Endodermal cell (in vitro differentiated cells): ENCODE results near the gene RAB6A. TPM values are rescaled to one million over a fixed set of nuclear protein-coding genes. Genes with fewer than 3 reads are reported as not detected.
A peak's percentile ranks its signal among the peaks of the same experiment; 100 is the strongest.

Source experiments
- DNase-seq: peaks from one replicate; pipeline ENCODE4 v3.0.0-alpha.2; 2017
- H3K27ac ChIP-seq: 2 replicates; pipeline ENCODE4 v1.5.1; 2013; ENCODE audit warnings: mild to moderate bottlenecking, low read depth, low read length, moderate library complexity
- H3K27me3 ChIP-seq: 2 replicates; pipeline ENCODE4 v1.6.1; 2013; ENCODE audit warnings: mild to moderate bottlenecking, low read length, moderate library complexity; ENCODE audit not compliant: insufficient read depth, control insufficient read depth, poor library complexity, severe bottlenecking
- H3K36me3 ChIP-seq: 2 replicates; pipeline ENCODE4 v1.7.0; 2013; ENCODE audit warnings: mild to moderate bottlenecking, low read length, moderate library complexity; ENCODE audit not compliant: control insufficient read depth, insufficient read depth
- H3K4me1 ChIP-seq: one replicate; pipeline ENCODE4 v1.7.0; 2013; ENCODE audit warnings: low read length; ENCODE audit not compliant: control insufficient read depth, insufficient read depth
- H3K4me3 ChIP-seq: 2 replicates; pipeline ENCODE4 v1.5.1; 2013; ENCODE audit warnings: mild to moderate bottlenecking, low read length, moderate library complexity
- H3K9ac ChIP-seq: 2 replicates; pipeline ENCODE4 v1.6.1; 2013; ENCODE audit warnings: mild to moderate bottlenecking, low read length, moderate library complexity; ENCODE audit not compliant: poor library complexity, severe bottlenecking; ENCODE audit errors: extremely low read depth
- H3K9me3 ChIP-seq: 2 replicates; pipeline ENCODE4 v1.6.1; 2013; ENCODE audit warnings: mild to moderate bottlenecking, low read length, moderate library complexity; ENCODE audit not compliant: control insufficient read depth
- H3K27ac Mint-ChIP-seq: 2 replicates; pipeline ENCODE4 v1.8.0; 2020; ENCODE audit warnings: mixed read lengths
- H3K27me3 Mint-ChIP-seq: 2 replicates; pipeline ENCODE4 v1.8.0; 2021; ENCODE audit warnings: mild to moderate bottlenecking, mixed read lengths; ENCODE audit not compliant: insufficient read depth
- H3K36me3 Mint-ChIP-seq: 2 replicates; pipeline ENCODE4 v1.8.0; 2020; ENCODE audit warnings: low read depth, mixed read lengths
- H3K4me1 Mint-ChIP-seq: 2 replicates; pipeline ENCODE4 v1.8.0; 2020; ENCODE audit warnings: mixed read lengths
- H3K4me3 Mint-ChIP-seq: 2 replicates; pipeline ENCODE4 v1.8.0; 2020; ENCODE audit warnings: mild to moderate bottlenecking, moderate library complexity, mixed read lengths
- H3K9me3 Mint-ChIP-seq: 2 replicates; pipeline ENCODE4 v1.8.0; 2020; ENCODE audit warnings: mild to moderate bottlenecking, mixed read lengths
- CTCF ChIP-seq: fragments of 200-600 bp; sonication (generic); conservative IDR thresholded peaks from 2 replicates; pipeline ENCODE4 v1.5.0; 2021; ENCODE audit warnings: antibody characterized with exemption, mild to moderate bottlenecking
- whole genome bisulfite sequencing, 2 experiments: methylation state at CpG; one replicate each; pipeline versions ENCODE4 v1.1.5 to v1.1.7; 2013; ENCODE audit warnings: missing lambda C conversion rate in 2 of 2, mixed read lengths in 1 of 2; ENCODE audit not compliant: insufficient coverage in 1 of 2, insufficient read length in 1 of 2; 5-methylcytosine and 5-hydroxymethylcytosine counted together
- total RNA-seq, 2 donors: library from RNA; stranded (reverse); fragmentation: NEBNext Ultra II Directional in 1 of 2; extraction: Animal tissue kit (Norgen Biotek cat#: 25700) in 1 of 2; gene quantifications; 2 replicates in 1 of 2; 3 replicates in 1 of 2; pipeline ENCODE4 v1.2.1, GENCODE V29; 2021

Gene RAB6A
- total RNA-seq, 2 donors from 2014 or later = 77.9 to 79.5 TPM

GRCh38 chr11:73648571-73649046 lies 112.3 kb downstream of the RAB6A start:
- no peaks in the 10 kb centered on the region for H3K27me3 ChIP-seq
- no peak for TF ChIP-seq CTCF
- no peak overlapping the region for H3K9ac ChIP-seq
- peaks cover 52% of the 10 kb centered on the region for H3K27me3 Mint-ChIP-seq
- H3K9me3 ChIP-seq = no peaks in the 10 kb centered on the region
- H3K4me1 Mint-ChIP-seq = peaks cover 50% of the 10 kb centered on the region
- H3K4me3 ChIP-seq = no peak overlapping the region
- peaks cover 16% of the 10 kb centered on the region for H3K36me3 Mint-ChIP-seq
- no peak overlapping the region for H3K27ac ChIP-seq
- 75 to 79% methylated on average over 8 of the region's 8 CpGs for WGBS, 2 experiments
- H3K4me1 ChIP-seq = peaks cover 31% of the 10 kb centered on the region
- no peaks in the 10 kb centered on the region for H3K9me3 Mint-ChIP-seq
- peak overlapping the region; percentile 61 for H3K4me3 Mint-ChIP-seq
- H3K36me3 ChIP-seq = peaks cover 6% of the 10 kb centered on the region
- no peak overlapping the region for H3K27ac Mint-ChIP-seq
- DNase-seq = no peak

GRCh38 chr11:73648121-73648520 lies 112.8 kb downstream of the RAB6A start:
- Histone ChIP-seq H3K9ac (peak overlapping the region; percentile 2), H3K27me3 (no peaks in the 10 kb centered on the region), H3K27ac (no peak overlapping the region), H3K9me3 (no peaks in the 10 kb centered on the region), H3K4me3 (peak overlapping the region; percentile 74), H3K36me3 (peaks cover 3% of the 10 kb centered on the region), H3K4me1 (peaks cover 31% of the 10 kb centered on the region)
- Mint-ChIP-seq H3K4me1 (peaks cover 50% of the 10 kb centered on the region), H3K4me3 (peak overlapping the region; percentile 61), H3K36me3 (peaks cover 11% of the 10 kb centered on the region), H3K27ac (peak overlapping the region; percentile 64), H3K27me3 (peaks cover 54% of the 10 kb centered on the region), H3K9me3 (no peaks in the 10 kb centered on the region)
- TF ChIP-seq CTCF = no peak
- no peak for DNase-seq
- WGBS, 2 experiments = 87 to 92% methylated on average over 5 to 9 of the region's 9 CpGs

- H3K36me3 Mint-ChIP-seq = peaks cover 7% of the 10 kb centered on the region
- no peaks in the 10 kb centered on the region for H3K9me3 ChIP-seq
- H3K27me3 Mint-ChIP-seq = peaks cover 53% of the 10 kb centered on the region
- peak overlapping the region; percentile 2 for H3K9ac ChIP-seq
- H3K4me3 ChIP-seq = peak overlapping the region; percentile 74
- H3K4me3 Mint-ChIP-seq = peak overlapping the region; percentile 61
- H3K36me3 ChIP-seq = no peaks in the 10 kb centered on the region
- H3K9me3 Mint-ChIP-seq = no peaks in the 10 kb centered on the region
- peaks cover 31% of the 10 kb centered on the region for H3K4me1 ChIP-seq
- peak overlapping the region; percentile 88 for H3K27ac Mint-ChIP-seq
- H3K4me1 Mint-ChIP-seq = peaks cover 49% of the 10 kb centered on the region
- DNase-seq = peak; percentile 98
- 8 to 35% methylated on average over 8 to 23 of the region's 23 CpGs for WGBS, 2 experiments
- TF ChIP-seq CTCF = no peak
- H3K27ac ChIP-seq = no peak overlapping the region
- H3K27me3 ChIP-seq = no peaks in the 10 kb centered on the region
These were observed 113.3 kb downstream of the RAB6A start for GRCh38 chr11:73647459-73648100.
